Keratinocyte (primary cell): Measurements from ENCODE around the gene BTRC. TPM values are rescaled to one million over a fixed set of nuclear protein-coding genes. Genes with fewer than 3 reads are reported as not detected.

Experiments used
- DNase-seq: peaks from one replicate; pipeline ENCODE4 v3.0.0-alpha.2; 2011; ENCODE audit warnings: low read depth, missing footprints, low spot score
- FAIRE-seq: peaks from 2 replicates; lab custom pipeline; 2011; peaks lifted over from hg19 to GRCh38; lab: Jason Lieb, UNC
- H2AFZ ChIP-seq: 2 replicates; pipeline ENCODE4 v1.6.0; 2012; ENCODE audit warnings: low read length, control low read depth, inconsistent platforms; ENCODE audit not compliant: control insufficient read depth
- H3K27ac ChIP-seq: 2 replicates; pipeline ENCODE4 v1.5.1; 2011; ENCODE audit warnings: low read length; ENCODE audit not compliant: control insufficient read depth, insufficient read depth
- H3K27me3 ChIP-seq: 3 replicates; pipeline ENCODE4 v1.6.0; 2011; ENCODE audit warnings: low read length; ENCODE audit not compliant: control insufficient read depth, insufficient read depth; ENCODE audit errors: extremely low read depth
- H3K36me3 ChIP-seq, 2 experiments: 2 replicates in 1 of 2; 3 replicates in 1 of 2; pipeline ENCODE4 v1.5.1; 2011; ENCODE audit warnings: low read length in 2 of 2, mild to moderate bottlenecking in 1 of 2; ENCODE audit not compliant: control insufficient read depth in 2 of 2, insufficient read depth in 2 of 2; ENCODE audit errors: extremely low read depth in 1 of 2
- H3K4me1 ChIP-seq: 3 replicates; pipeline ENCODE4 v1.5.1; 2011; ENCODE audit warnings: low read length; ENCODE audit not compliant: control insufficient read depth, insufficient read depth; ENCODE audit errors: extremely low read depth
- H3K4me2 ChIP-seq: 3 replicates; pipeline ENCODE4 v1.6.0; 2011; ENCODE audit warnings: low read depth, low read length; ENCODE audit not compliant: control insufficient read depth, insufficient read depth; ENCODE audit errors: extremely low read depth
- H3K4me3 ChIP-seq, 3 experiments: fragments of 200-600 bp in 1 of 3; sonication (generic) in 1 of 3; 2 replicates in 2 of 3; 3 replicates in 1 of 3; pipeline ENCODE4 v1.5.1; 2011 to 2016; ENCODE audit warnings: low read length in 3 of 3, mild to moderate bottlenecking in 3 of 3, control low read depth in 2 of 3, inconsistent platforms in 1 of 3, low read depth in 1 of 3, mixed read lengths in 1 of 3, mixed run types in 1 of 3, moderate library complexity in 1 of 3; ENCODE audit not compliant: control insufficient read depth in 2 of 3, insufficient read depth in 2 of 3; ENCODE audit errors: extremely low read depth in 1 of 3
- H3K79me2 ChIP-seq: 2 replicates; pipeline ENCODE4 v1.6.0; 2012; ENCODE audit warnings: low read length; ENCODE audit not compliant: control insufficient read depth, insufficient read depth
- H3K9ac ChIP-seq: 3 replicates; pipeline ENCODE4 v1.6.0; 2011; ENCODE audit warnings: low read length; ENCODE audit not compliant: control insufficient read depth, insufficient read depth; ENCODE audit errors: extremely low read depth
- H3K9me1 ChIP-seq: 3 replicates; pipeline ENCODE4 v1.6.0; 2011; ENCODE audit warnings: low read length; ENCODE audit not compliant: control insufficient read depth, insufficient read depth; ENCODE audit errors: extremely low read depth
- H3K9me3 ChIP-seq: 2 replicates; pipeline ENCODE4 v1.5.1; 2012; ENCODE audit warnings: low read depth, low read length; ENCODE audit not compliant: control insufficient read depth
- H4K20me1 ChIP-seq: 3 replicates; pipeline ENCODE4 v1.6.0; 2011; ENCODE audit warnings: low read length; ENCODE audit not compliant: control insufficient read depth, insufficient read depth; ENCODE audit errors: extremely low read depth
- CTCF ChIP-seq, 3 experiments: IDR thresholded peaks in 1 of 3; conservative IDR thresholded peaks in 1 of 3; optimal IDR thresholded peaks in 1 of 3; 2 replicates in 2 of 3; 3 replicates in 1 of 3; pipeline versions ENCODE3 to v1.5.1; 2011; ENCODE audit warnings: low read length in 3 of 3, mild to moderate bottlenecking in 3 of 3, moderate library complexity in 2 of 3, control low read depth in 1 of 3, inconsistent platforms in 1 of 3; ENCODE audit not compliant: insufficient read depth in 2 of 3; ENCODE audit errors: extremely low read depth in 1 of 3
- EZH2 ChIP-seq: IDR thresholded peaks from one replicate; pipeline ENCODE4 v1.6.1; 2012; ENCODE audit warnings: inconsistent platforms, mild to moderate bottlenecking, low read length, moderate library complexity
- dilution Hi-C: fragments of 300-500 bp; cut with MboI; formaldehyde crosslinking; loops from one replicate; pipeline ENCODE4 v1.7.0; 2020; ENCODE audit warnings: low sequenced_read_pairs; ENCODE audit not compliant: extremely low pct_ligation_motif_present
- polyA plus RNA-seq, 5 experiments: library from polyadenylated mRNA; depleted of rRNA in 3 of 5; stranded (reverse) in 3 of 5; stranded (forward) in 1 of 5; unstranded in 1 of 5; fragments of >200 nt; gene quantifications; 1 replicate in 1 of 5; 2 replicates in 3 of 5; 3 replicates in 1 of 5; pipeline versions ENCODE4 v1.2.1 to v1.2.3, GENCODE V29; 2011 to 2012; ENCODE audit warnings: missing spikeins in 2 of 5, low read depth in 1 of 5, low replicate concordance in 1 of 5

The BTRC gene
- polyA plus RNA-seq, 1 donor (not counting 4 experiments of a cell fraction or from before 2014, with no cell fraction given), result 21.7 TPM

GRCh38 chr10:101513733-101514132 lies 159.8 kb downstream of the BTRC start:
- FAIRE-seq, result no peak
- H3K27me3 ChIP-seq, result no peaks in the 10 kb centered on the region
- no peak for DNase-seq
- dilution Hi-C loops, result no loop called here
- H3K9ac ChIP-seq, result no peak overlapping the region
- H3K79me2 ChIP-seq, result no peaks in the 10 kb centered on the region
- H3K4me1 ChIP-seq, result no peaks in the 10 kb centered on the region
- H3K9me3 ChIP-seq, result no peaks in the 10 kb centered on the region
- no peak overlapping the region for H3K27ac ChIP-seq
- H3K9me1 ChIP-seq, result peaks cover 2% of the 10 kb centered on the region
- H3K36me3 ChIP-seq, result no peaks in the 10 kb centered on the region
- no peak overlapping the region for H2AFZ ChIP-seq
- no peaks in the 10 kb centered on the region for H4K20me1 ChIP-seq
- no peak for TF ChIP-seq CTCF (optimal IDR thresholded peaks at IDR 0.05 in 1 of 3, IDR thresholded peaks at IDR 0.05 in 1 of 3, conservative IDR thresholded peaks at IDR 0.05 in 1 of 3; ENCODE audit: extremely low read depth in 1 of 3, insufficient read depth in 2 of 3, low read length in 3 of 3)
- TF ChIP-seq EZH2, result no peak
- H3K4me3 ChIP-seq, result no peak overlapping the region
- no peak overlapping the region for H3K4me2 ChIP-seq

- Histone ChIP-seq H3K4me1 (no peaks in the 10 kb centered on the region), H3K27me3 (no peaks in the 10 kb centered on the region), H3K4me3 (no peak overlapping the region), H3K27ac (no peak overlapping the region), H3K9me1 (peaks cover 2% of the 10 kb centered on the region), H3K9ac (no peak overlapping the region), H2AFZ (no peak overlapping the region), H3K36me3 (no peaks in the 10 kb centered on the region), H3K9me3 (no peaks in the 10 kb centered on the region), H4K20me1 (no peaks in the 10 kb centered on the region), H3K4me2 (no peak overlapping the region), H3K79me2 (no peaks in the 10 kb centered on the region)
- dilution Hi-C loops, result no loop called here
- no peak for FAIRE-seq
- TF ChIP-seq EZH2, result no peak
- TF ChIP-seq CTCF (optimal IDR thresholded peaks at IDR 0.05 in 1 of 3, IDR thresholded peaks at IDR 0.05 in 1 of 3, conservative IDR thresholded peaks at IDR 0.05 in 1 of 3; ENCODE audit: extremely low read depth in 1 of 3, insufficient read depth in 2 of 3, low read length in 3 of 3), result no peak
- no peak for DNase-seq
Measured at GRCh38 chr10:101525848-101526247, 171.9 kb downstream of the BTRC start.
